Testis (tissue), 3 donors: ENCODE results near the gene ZBTB46. TPM values are rescaled to one million over a fixed set of nuclear protein-coding genes. Genes with fewer than 3 reads are reported as not detected.

Source experiments
- DNase-seq: peaks from one replicate; pipeline ENCODE4 v3.0.0-alpha.2; 2019
- H3K27ac ChIP-seq, 2 donors: fragments of 200-600 bp; sonication (generic); one replicate each; pipeline ENCODE4 v1.5.1; 2019
- H3K27me3 ChIP-seq: fragments of 200-600 bp; sonication (generic); one replicate; pipeline ENCODE4 v1.5.1; 2019
- H3K36me3 ChIP-seq: fragments of 200-600 bp; sonication (generic); one replicate; pipeline ENCODE4 v1.5.1; 2017; ENCODE audit warnings: low read depth; ENCODE audit errors: missing control alignments
- H3K4me1 ChIP-seq: fragments of 200-600 bp; sonication (generic); one replicate; pipeline ENCODE4 v1.5.1; 2019
- H3K4me3 ChIP-seq, 2 donors: fragments of 200-600 bp; sonication (generic); one replicate each; pipeline ENCODE4 v1.5.1; 2017 to 2019
- H3K9me3 ChIP-seq: fragments of 200-600 bp; sonication (generic); one replicate; pipeline ENCODE4 v1.5.1; 2017
- POLR2A ChIP-seq: fragments of 450-650 bp; IDR thresholded peaks from one replicate; pipeline ENCODE4 v1.6.1; 2017; ENCODE audit warnings: antibody characterized with exemption, mild to moderate bottlenecking, moderate library complexity
- WGBS, 2 donors: methylation state at CpG; one replicate each; pipeline ENCODE4 v1.1.5; 2018; 5-methylcytosine and 5-hydroxymethylcytosine counted together
- intact Hi-C: fragments of 100-400 bp; cut with DNase I; formaldehyde crosslinking; loops from one replicate; pipeline ENCODE4 v1.15.1; 2023; ENCODE audit warnings: low total_unique reads
- polyA plus RNA-seq: library from polyadenylated mRNA; stranded (reverse); fragments of 350-450 nt; fragmentation: Illumina TruSeq; extraction: RNeasy Lipid Tissue Mini Kit (QIAGEN cat#74804); gene quantifications from one replicate; pipeline ENCODE4 v1.2.3, GENCODE V29; 2014; ENCODE audit warnings: low read depth, low replicate concordance; ENCODE audit not compliant: insufficient read depth
- total RNA-seq, 2 donors: library from RNA; depleted of rRNA; stranded (reverse); fragments of >200 nt; gene quantifications; one replicate each; pipeline ENCODE4 v1.2.3, GENCODE V29; 2016
- TF ChIP-seq, protein P1 (sequence below), 3 experiments: fragments of 450-650 bp in 2 of 3; fragments of 200-600 bp in 1 of 3; sonication (generic) in 1 of 3; IDR thresholded peaks; one replicate each; pipeline ENCODE4 v1.5.1; 2016 to 2019; ENCODE audit warnings: antibody characterized with exemption in 3 of 3, mild to moderate bottlenecking in 2 of 3, moderate library complexity in 1 of 3

The ZBTB46 gene
- total and polyA plus RNA-seq, 3 donors from 2014 or later: 5.2 to 15.4 (median 12.5) TPM

DNA sequence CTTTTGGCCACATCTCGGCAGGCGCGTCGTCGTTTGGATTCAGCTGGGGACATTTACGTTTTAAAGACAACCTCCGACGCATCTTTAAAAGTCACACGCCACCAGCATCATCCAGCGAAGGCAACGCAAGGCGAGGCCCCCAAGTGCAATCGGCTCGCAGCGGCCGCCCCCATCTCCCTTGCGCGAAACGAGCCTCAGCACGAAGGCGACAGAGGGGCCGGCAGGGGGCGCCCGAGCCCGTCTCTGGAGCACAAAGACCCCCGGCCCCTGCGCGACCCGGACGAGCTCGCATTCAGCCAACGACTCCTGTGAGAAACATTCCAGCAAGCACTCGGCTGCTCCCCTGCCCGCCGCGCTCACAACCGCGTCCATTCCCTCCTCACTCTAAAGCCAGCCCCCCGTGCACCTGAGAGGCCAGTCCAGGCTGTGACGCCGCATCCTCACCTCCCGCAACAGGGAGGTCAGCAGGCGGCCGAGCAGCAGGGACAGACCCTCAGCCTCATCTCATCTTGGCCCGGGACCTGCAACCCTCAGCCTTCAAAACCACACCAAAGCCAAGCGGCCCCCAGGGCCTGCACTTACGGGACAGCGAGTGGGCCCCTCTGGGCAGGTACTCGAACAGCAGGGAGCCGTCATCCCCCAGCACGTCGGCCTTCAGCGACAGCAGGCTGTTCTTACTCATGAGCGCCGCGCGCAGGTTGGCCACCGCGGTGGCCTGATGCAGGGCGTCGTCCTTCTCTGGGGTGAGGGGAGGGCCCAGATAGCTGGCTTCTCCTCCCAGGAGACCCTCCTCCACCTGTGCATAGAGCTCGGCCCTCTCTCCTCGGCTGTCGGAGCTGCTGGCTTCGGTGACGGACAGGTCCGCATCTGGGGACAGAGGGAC is 55.7 kb downstream of the ZBTB46 start:
- intact Hi-C loops: no loop called here
- H3K4me3 ChIP-seq: peak overlapping the region in 1 of 2 donors; percentile 15
- TF ChIP-seq POLR2A: no peak
- TF ChIP-seq, protein P1, sequence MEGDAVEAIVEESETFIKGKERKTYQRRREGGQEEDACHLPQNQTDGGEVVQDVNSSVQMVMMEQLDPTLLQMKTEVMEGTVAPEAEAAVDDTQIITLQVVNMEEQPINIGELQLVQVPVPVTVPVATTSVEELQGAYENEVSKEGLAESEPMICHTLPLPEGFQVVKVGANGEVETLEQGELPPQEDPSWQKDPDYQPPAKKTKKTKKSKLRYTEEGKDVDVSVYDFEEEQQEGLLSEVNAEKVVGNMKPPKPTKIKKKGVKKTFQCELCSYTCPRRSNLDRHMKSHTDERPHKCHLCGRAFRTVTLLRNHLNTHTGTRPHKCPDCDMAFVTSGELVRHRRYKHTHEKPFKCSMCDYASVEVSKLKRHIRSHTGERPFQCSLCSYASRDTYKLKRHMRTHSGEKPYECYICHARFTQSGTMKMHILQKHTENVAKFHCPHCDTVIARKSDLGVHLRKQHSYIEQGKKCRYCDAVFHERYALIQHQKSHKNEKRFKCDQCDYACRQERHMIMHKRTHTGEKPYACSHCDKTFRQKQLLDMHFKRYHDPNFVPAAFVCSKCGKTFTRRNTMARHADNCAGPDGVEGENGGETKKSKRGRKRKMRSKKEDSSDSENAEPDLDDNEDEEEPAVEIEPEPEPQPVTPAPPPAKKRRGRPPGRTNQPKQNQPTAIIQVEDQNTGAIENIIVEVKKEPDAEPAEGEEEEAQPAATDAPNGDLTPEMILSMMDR (IDR thresholded peaks at IDR 0.05): peak; percentile 53 to 68 (median 60)
- H3K4me1 ChIP-seq: peaks cover 31% of the 10 kb centered on the region
- no peaks in the 10 kb centered on the region for H3K9me3 ChIP-seq
- peak; percentile 73 for DNase-seq
- H3K27me3 ChIP-seq: no peaks in the 10 kb centered on the region
- H3K36me3 ChIP-seq: no peaks in the 10 kb centered on the region
- 40 to 56% methylated on average over 27 to 67 of the region's 67 CpGs for WGBS, 2 donors
- H3K27ac ChIP-seq: no peak overlapping the region

DNA sequence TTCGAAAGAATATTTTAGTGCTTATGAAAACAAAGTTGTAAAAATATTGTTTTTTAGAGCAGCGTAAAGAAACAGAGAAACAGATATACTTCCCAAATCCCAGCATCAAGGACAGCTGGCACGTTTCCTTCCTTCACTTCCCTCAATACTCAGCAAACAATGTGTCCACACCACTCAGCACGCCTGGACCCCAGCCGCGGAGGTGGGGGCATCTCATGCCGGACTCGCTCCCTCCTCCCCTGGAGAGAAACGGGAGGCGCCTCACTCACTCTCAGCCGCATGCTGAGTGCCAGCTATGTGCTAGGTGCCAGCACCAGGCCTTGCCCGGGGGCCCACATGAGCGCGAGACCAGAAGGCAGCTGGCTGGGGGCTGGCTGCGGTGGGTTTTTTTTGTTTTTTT is 56.8 kb downstream of the ZBTB46 start:
- no peak for TF ChIP-seq POLR2A
- TF ChIP-seq, protein P1 (IDR thresholded peaks at IDR 0.05): no peak
- Histone ChIP-seq H3K27ac (no peak overlapping the region), H3K9me3 (no peaks in the 10 kb centered on the region), H3K4me1 (peaks cover 31% of the 10 kb centered on the region), H3K27me3 (no peaks in the 10 kb centered on the region), H3K4me3 (no peak overlapping the region), H3K36me3 (no peaks in the 10 kb centered on the region)
- intact Hi-C loops: no loop called here
- WGBS, 2 donors: 37 to 45% methylated on average over 15 of the region's 15 CpGs
- DNase-seq: no peak

DNA sequence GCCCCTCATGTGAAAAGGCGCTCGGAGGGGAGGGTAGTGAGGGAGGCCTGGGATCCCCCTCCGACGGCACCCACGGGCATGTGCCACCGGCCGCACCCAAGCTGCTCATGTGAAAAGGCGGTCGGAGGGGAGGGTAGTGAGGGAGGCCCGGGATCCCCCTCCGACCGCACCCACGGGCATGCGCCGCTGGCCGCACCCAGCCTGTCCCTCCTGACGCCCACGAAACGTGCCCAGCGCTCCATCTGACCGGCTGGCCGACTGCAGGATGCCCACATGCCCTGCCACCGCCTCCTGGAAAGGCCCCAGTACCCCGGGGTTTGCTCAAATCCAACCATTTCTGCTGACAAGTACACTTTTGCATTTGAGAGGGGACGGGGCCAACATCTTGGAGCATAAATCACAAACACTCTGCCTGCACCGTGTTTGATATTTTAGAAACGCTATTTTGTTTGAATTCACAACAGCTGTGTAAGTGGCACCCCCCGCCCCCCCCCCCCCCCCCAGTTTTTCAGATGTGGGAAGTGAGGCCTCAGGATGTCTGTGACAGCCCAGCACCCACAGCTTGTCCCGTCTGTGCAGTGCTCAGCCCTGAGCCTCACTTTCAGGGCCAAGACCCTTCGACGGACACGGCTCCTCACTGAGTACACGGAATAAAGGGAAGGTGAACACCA is 57.4 kb downstream of the ZBTB46 start:
- H3K9me3 ChIP-seq: no peaks in the 10 kb centered on the region
- H3K4me1 ChIP-seq: peaks cover 31% of the 10 kb centered on the region
- intact Hi-C loops: no loop called here
- H3K4me3 ChIP-seq: no peak overlapping the region
- DNase-seq: no peak
- TF ChIP-seq, protein P1 (IDR thresholded peaks at IDR 0.05): no peak
- 82 to 89% methylated on average over 26 to 33 of the region's 33 CpGs for WGBS, 2 donors
- H3K27ac ChIP-seq: peak overlapping the region in 1 of 2 donors; percentile 45
- no peaks in the 10 kb centered on the region for H3K27me3 ChIP-seq
- no peaks in the 10 kb centered on the region for H3K36me3 ChIP-seq

DNA sequence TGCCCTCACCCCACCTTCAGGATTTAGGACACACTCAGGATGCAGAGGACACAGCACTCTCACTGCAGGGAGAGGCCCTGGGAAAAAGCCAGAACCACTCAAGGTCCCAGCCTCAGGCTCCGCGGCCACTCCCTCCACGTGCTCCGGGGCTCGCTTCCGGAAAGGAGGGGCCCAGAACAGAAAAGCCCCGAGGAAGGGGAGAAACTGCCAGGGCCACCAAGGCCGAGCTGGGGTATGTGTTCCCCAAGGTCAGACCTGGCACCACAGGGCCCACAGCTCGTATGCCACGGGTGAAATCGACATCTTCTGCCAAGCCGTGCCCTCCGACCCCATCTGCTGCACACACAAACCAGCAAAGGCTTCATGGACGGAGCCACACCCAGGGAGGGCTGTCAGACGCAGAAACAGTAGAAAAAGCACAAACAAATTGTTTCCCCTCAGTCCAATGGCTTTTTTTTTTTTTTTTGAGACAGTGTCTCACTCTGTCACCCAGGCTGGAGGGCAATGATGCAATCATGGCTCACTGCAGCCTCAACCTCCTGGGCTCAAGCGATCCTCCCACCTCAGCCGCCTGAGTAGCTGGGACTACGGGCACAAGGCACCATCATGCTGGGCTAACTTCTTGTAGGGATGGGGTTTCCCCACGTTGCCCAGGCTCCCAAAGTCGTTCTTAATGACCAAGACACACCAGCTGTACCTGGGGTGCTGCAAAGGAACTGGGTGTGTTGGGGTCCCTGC is 58.1 kb downstream of the ZBTB46 start:
- Histone ChIP-seq H3K36me3 (no peaks in the 10 kb centered on the region), H3K4me1 (peaks cover 31% of the 10 kb centered on the region), H3K4me3 (no peak overlapping the region), H3K9me3 (no peaks in the 10 kb centered on the region), H3K27ac (peak overlapping the region in 1 of 2 donors; percentile 45), H3K27me3 (no peaks in the 10 kb centered on the region)
- 37 to 40% methylated on average over 18 to 20 of the region's 20 CpGs for whole genome bisulfite sequencing, 2 donors
- peak; percentile 74 for DNase-seq
- TF ChIP-seq, protein P1 (IDR thresholded peaks at IDR 0.05): no peak
- TF ChIP-seq POLR2A: no peak
- intact Hi-C loops: no loop called here
